ENCODE measurements around the gene MMP7. TPM values are rescaled to one million over a fixed set of nuclear protein-coding genes. Genes with fewer than 3 reads are reported as not detected.

Gene MMP7
- total RNA-seq = 0.43 and 2.6 TPM in 2 replicates

GRCh38 chr11:102530558-102530957 is at the start of gene MMP7:
MMP7 (minus strand) TSS chr11:102530747; CDS start chr11:102530700, 47 bp downstream.
- TF ChIP-seq CTCF (IDR thresholded peaks at IDR 0.05; ENCODE audit: insufficient read depth, low read depth, low read length) = no peak
- peak; percentile 72 for DNase-seq (ENCODE audit: low read depth)
- H3K4me3 ChIP-seq (ENCODE audit: low read depth, low read length) = no peak within 1 kb of the TSS

GRCh38 chr11:102577723-102578122 is 47.2 kb upstream of the MMP7 start:
- no peak for TF ChIP-seq CTCF (IDR thresholded peaks at IDR 0.05; ENCODE audit: insufficient read depth, low read depth, low read length)

GRCh38 chr11:102577182-102577581 is 46.6 kb upstream of the MMP7 start:
- H3K4me3 ChIP-seq (ENCODE audit: low read depth, low read length) = no peak overlapping the region
- TF ChIP-seq CTCF (IDR thresholded peaks at IDR 0.05; ENCODE audit: insufficient read depth, low read depth, low read length) = no peak
- peak; percentile 23 for DNase-seq (ENCODE audit: low read depth)

More at GRCh38 chr11:102577723-102578122, 47.2 kb upstream of the MMP7 start:
- DNase-seq (ENCODE audit: low read depth) = no peak
- no peak overlapping the region for H3K4me3 ChIP-seq (ENCODE audit: low read depth, low read length)

- no peak overlapping the region for H3K4me3 ChIP-seq (ENCODE audit: low read depth, low read length)
- no peak for DNase-seq (ENCODE audit: low read depth)
- no peak for TF ChIP-seq CTCF (IDR thresholded peaks at IDR 0.05; ENCODE audit: insufficient read depth, low read depth, low read length)
Measured at GRCh38 chr11:102576350-102576749, 45.8 kb upstream of the MMP7 start.

GRCh38 chr11:102575012-102575411 is 44.5 kb upstream of the MMP7 start:
- DNase-seq (ENCODE audit: low read depth) = no peak
- H3K4me3 ChIP-seq (ENCODE audit: low read depth, low read length) = no peak overlapping the region
- no peak for TF ChIP-seq CTCF (IDR thresholded peaks at IDR 0.05; ENCODE audit: insufficient read depth, low read depth, low read length)

GRCh38 chr11:102573851-102574250 is 43.3 kb upstream of the MMP7 start:
- H3K4me3 ChIP-seq (ENCODE audit: low read depth, low read length) = no peak overlapping the region
- TF ChIP-seq CTCF (IDR thresholded peaks at IDR 0.05; ENCODE audit: insufficient read depth, low read depth, low read length) = no peak
- DNase-seq (ENCODE audit: low read depth) = peak; percentile 76

- TF ChIP-seq CTCF (IDR thresholded peaks at IDR 0.05; ENCODE audit: insufficient read depth, low read depth, low read length) = no peak
- peak; percentile 85 for DNase-seq (ENCODE audit: low read depth)
- no peak overlapping the region for H3K4me3 ChIP-seq (ENCODE audit: low read depth, low read length)
Measured at GRCh38 chr11:102572554-102573220, 42.1 kb upstream of the MMP7 start.

Data from fibroblast of villous mesenchyme (primary cell).